DOHH2 (cell line): ENCODE data around the gene SLC15A1.

Source experiments
- H3F3A ChIP-seq: fragments of 200-600 bp; sonication (generic), shearing (Covaris generic); 2 replicates; pipeline ENCODE4 v1.6.0; 2016; ENCODE audit warnings: antibody characterized with exemption, mild to moderate bottlenecking; ENCODE audit not compliant: control insufficient read depth, insufficient read depth
- H3K27ac ChIP-seq: fragments of 200-600 bp; sonication (generic); 2 replicates; pipeline ENCODE4 v1.5.1; 2014; ENCODE audit warnings: low read depth, mild to moderate bottlenecking, low read length, moderate library complexity
- H3K27me3 ChIP-seq: fragments of 200-600 bp; sonication (generic); 2 replicates; pipeline ENCODE4 v1.6.1; 2014; ENCODE audit warnings: mild to moderate bottlenecking, low read length, mixed read lengths; ENCODE audit not compliant: control insufficient read depth
- H3K36me3 ChIP-seq: fragments of 200-600 bp; sonication (generic); 2 replicates; pipeline ENCODE4 v1.6.1; 2014; ENCODE audit warnings: mild to moderate bottlenecking, low read length, moderate library complexity, mixed read lengths; ENCODE audit not compliant: control insufficient read depth
- H3K4me1 ChIP-seq: fragments of 200-600 bp; sonication (generic); 2 replicates; pipeline ENCODE4 v1.6.1; 2014; ENCODE audit warnings: mild to moderate bottlenecking, low read length, mixed read lengths; ENCODE audit not compliant: control insufficient read depth
- H3K4me2 ChIP-seq: fragments of 200-600 bp; sonication (generic); 2 replicates; pipeline ENCODE4 v1.6.0; 2014; ENCODE audit warnings: mild to moderate bottlenecking, low read length, moderate library complexity
- H3K4me3 ChIP-seq: fragments of 200-600 bp; sonication (generic); 2 replicates; pipeline ENCODE4 v1.5.1; 2014; ENCODE audit warnings: mild to moderate bottlenecking, low read length, mixed read lengths
- H3K79me2 ChIP-seq: fragments of 200-600 bp; sonication (generic); 2 replicates; pipeline ENCODE4 v1.6.1; 2014; ENCODE audit warnings: mild to moderate bottlenecking, low read length, mixed read lengths; ENCODE audit not compliant: control insufficient read depth
- H3K9me2 ChIP-seq: fragments of 200-600 bp; sonication (generic); replicated peaks from 2 replicates; pipeline ENCODE4 v1.6.1; 2014; ENCODE audit warnings: mild to moderate bottlenecking, low read length, mixed read lengths; ENCODE audit not compliant: control insufficient read depth
- H3K9me3 ChIP-seq: fragments of 200-600 bp; sonication (generic); 2 replicates; pipeline ENCODE4 v1.6.1; 2014; ENCODE audit warnings: antibody characterized with exemption, low read length, mixed read lengths; ENCODE audit not compliant: control insufficient read depth, insufficient read depth
- H4K20me1 ChIP-seq: fragments of 200-600 bp; sonication (generic); 2 replicates; pipeline ENCODE4 v1.6.0; 2014; ENCODE audit warnings: low read depth, mild to moderate bottlenecking, antibody characterized with exemption, low read length, moderate library complexity; ENCODE audit not compliant: control insufficient read depth, insufficient read depth
- CTCF ChIP-seq: fragments of 200-600 bp; sonication (generic); IDR thresholded peaks from one replicate; pipeline ENCODE4 v1.5.1; 2014; ENCODE audit warnings: antibody characterized with exemption, mild to moderate bottlenecking, low read depth, low read length; ENCODE audit not compliant: poor library complexity, severe bottlenecking
- EZH2phosphoT487 ChIP-seq: fragments of 200-600 bp; sonication (generic); IDR thresholded peaks from 2 replicates; pipeline ENCODE4 v1.6.1; 2017; ENCODE audit warnings: borderline replicate concordance, mild to moderate bottlenecking, antibody characterized with exemption, low read length, moderate library complexity, mixed read lengths

Gene SLC15A1

GRCh38 chr13:98653463-98653985 is 98.9 kb downstream of the SLC15A1 start:
- Histone ChIP-seq H3K27ac (no peak overlapping the region), H3F3A (no peaks in the 10 kb centered on the region), H3K36me3 (no peaks in the 10 kb centered on the region), H3K4me1 (no peaks in the 10 kb centered on the region), H3K4me2 (no peak overlapping the region), H3K4me3 (no peak overlapping the region), H3K79me2 (no peaks in the 10 kb centered on the region), H4K20me1 (no peaks in the 10 kb centered on the region), H3K9me2 (no peaks in the 10 kb centered on the region), H3K9me3 (no peaks in the 10 kb centered on the region), H3K27me3 (peaks cover 5% of the 10 kb centered on the region)
- TF ChIP-seq EZH2phosphoT487 (no peak), CTCF (peak; percentile 83)

DNA sequence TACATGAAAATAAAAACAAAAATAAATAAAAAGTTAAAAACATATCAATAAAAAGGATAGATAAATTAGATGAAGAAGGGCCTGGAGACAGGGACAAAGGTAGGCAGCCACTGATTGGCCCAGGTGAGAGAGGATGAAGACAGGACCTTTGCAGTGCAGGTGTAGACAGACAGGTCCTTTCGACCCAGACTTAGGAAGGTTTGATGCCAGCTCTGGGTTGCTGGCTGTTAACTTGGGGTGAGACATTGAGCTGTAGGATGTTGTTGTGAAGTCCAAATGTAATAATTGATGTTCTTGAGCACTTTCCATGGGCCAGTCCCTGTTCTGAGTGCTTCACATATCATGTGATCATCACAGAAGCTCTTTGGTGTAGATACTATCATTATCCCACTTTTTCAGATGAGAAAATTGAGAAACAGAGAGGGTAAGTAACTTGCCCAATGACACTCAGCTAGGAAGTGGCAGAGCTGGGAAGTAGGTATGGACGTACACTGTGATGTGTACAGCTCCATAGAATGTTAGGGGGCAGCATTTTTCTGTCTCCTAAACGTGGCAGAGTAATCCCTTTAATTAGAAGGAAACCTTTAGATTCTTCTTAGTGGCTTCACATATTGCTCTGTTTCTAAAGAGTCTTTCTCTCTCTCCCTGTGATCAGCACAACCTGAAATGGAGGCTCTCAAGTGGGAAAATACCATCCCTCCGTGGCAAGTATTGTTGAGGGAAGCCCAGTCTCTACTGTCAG is 99.6 kb downstream of the SLC15A1 start:
- Histone ChIP-seq H3K27me3 (peaks cover 5% of the 10 kb centered on the region), H3K36me3 (no peaks in the 10 kb centered on the region), H3K4me1 (no peaks in the 10 kb centered on the region), H3F3A (no peaks in the 10 kb centered on the region), H3K79me2 (no peaks in the 10 kb centered on the region), H3K9me3 (no peaks in the 10 kb centered on the region), H3K4me2 (no peak overlapping the region), H3K9me2 (no peaks in the 10 kb centered on the region), H3K4me3 (no peak overlapping the region), H3K27ac (no peak overlapping the region), H4K20me1 (no peaks in the 10 kb centered on the region)
- TF ChIP-seq EZH2phosphoT487, result no peak
- no peak for TF ChIP-seq CTCF

- H3K36me3 ChIP-seq, result no peaks in the 10 kb centered on the region
- H3K9me2 ChIP-seq, result no peaks in the 10 kb centered on the region
- peaks cover 5% of the 10 kb centered on the region for H3K27me3 ChIP-seq
- H3K27ac ChIP-seq, result no peak overlapping the region
- H3K9me3 ChIP-seq, result no peaks in the 10 kb centered on the region
- no peaks in the 10 kb centered on the region for H3F3A ChIP-seq
- H3K4me2 ChIP-seq, result no peak overlapping the region
- TF ChIP-seq CTCF (no peak), EZH2phosphoT487 (no peak)
- H3K4me3 ChIP-seq, result no peak overlapping the region
- H3K4me1 ChIP-seq, result no peaks in the 10 kb centered on the region
- no peaks in the 10 kb centered on the region for H3K79me2 ChIP-seq
- no peaks in the 10 kb centered on the region for H4K20me1 ChIP-seq
Measured at GRCh38 chr13:98652276-98652675, 100.2 kb downstream of the SLC15A1 start.
